HG02642 (cell line): ENCODE results near the gene CLEC4A.
A peak's percentile ranks its signal among the peaks of the same experiment; 100 is the strongest.
"Not testable (repeated sequence)": the region's sequence is repeated elsewhere in the genome, so short reads cannot be mapped to it uniquely, and the experiment has no call there.

Source experiments
- ATAC-seq: cut with Tn5 transposase; IDR thresholded peaks from one replicate; pipeline ENCODE4 v1.9.1; 2021; ENCODE audit warnings: mild to moderate bottlenecking; ENCODE audit not compliant: unreplicated experiment, poor library complexity

CLEC4A gene

GRCh38 chr12:8123124-8123912, at the start of gene CLEC4A:
TSS of gene CLEC4A (plus strand) at chr12:8123617. CDS start at chr12:8123879, 262 bp downstream.
- no peak for ATAC-seq

- no peak for ATAC-seq
These were observed 47.5 kb upstream of the CLEC4A start for GRCh38 chr12:8075935-8076334.

GRCh38 chr12:8076366-8076765, 47.1 kb upstream of the CLEC4A start:
- no peak for ATAC-seq

GRCh38 chr12:8077207-8077606, 46.2 kb upstream of the CLEC4A start:
- no peak for ATAC-seq

GRCh38 chr12:8078398-8078797, 45.0 kb upstream of the CLEC4A start:
- ATAC-seq: no peak

GRCh38 chr12:8078916-8079315, 44.5 kb upstream of the CLEC4A start:
- ATAC-seq: no peak

GRCh38 chr12:8080120-8080519, 43.3 kb upstream of the CLEC4A start:
- ATAC-seq: no peak

- ATAC-seq: no peak
These were observed 42.0 kb upstream of the CLEC4A start for GRCh38 chr12:8081251-8081920.

GRCh38 chr12:8082808-8083100, 40.7 kb upstream of the CLEC4A start:
- ATAC-seq: no peak

GRCh38 chr12:8084351-8084750, 39.1 kb upstream of the CLEC4A start:
- not testable (repeated sequence) for ATAC-seq

- ATAC-seq: no peak
These were observed 35.8 kb upstream of the CLEC4A start for GRCh38 chr12:8087666-8088065.

- ATAC-seq: peak; percentile 68
These were observed 34.8 kb upstream of the CLEC4A start for GRCh38 chr12:8088574-8088973.

GRCh38 chr12:8089277-8089676, 34.1 kb upstream of the CLEC4A start:
- ATAC-seq: not testable (repeated sequence)

- no peak for ATAC-seq
These were observed 33.7 kb upstream of the CLEC4A start for GRCh38 chr12:8089716-8090115.

- ATAC-seq: no peak
These were observed 30.1 kb upstream of the CLEC4A start for GRCh38 chr12:8093291-8093690.

GRCh38 chr12:8096281-8096915, 27.0 kb upstream of the CLEC4A start:
- ATAC-seq: no peak

GRCh38 chr12:8099235-8099634, 24.2 kb upstream of the CLEC4A start:
- ATAC-seq: no peak

GRCh38 chr12:8108808-8109398, 14.5 kb upstream of the CLEC4A start:
- ATAC-seq: no peak

GRCh38 chr12:8113117-8113516, 10.3 kb upstream of the CLEC4A start:
- ATAC-seq: not testable (repeated sequence)

GRCh38 chr12:8120072-8120713, 3.2 kb upstream of the CLEC4A start:
- no peak for ATAC-seq

- no peak for ATAC-seq
These were observed 3.7 kb downstream of the CLEC4A start for GRCh38 chr12:8127138-8127537.
